Upper lobe of left lung (tissue), 6 donors: Measurements from ENCODE around the gene AEBP1. TPM values are rescaled to one million over a fixed set of nuclear protein-coding genes. Genes with fewer than 3 reads are reported as not detected.

Source experiments
- ATAC-seq, 2 donors: fragments of 200-7000 bp; cut with Tn5 transposase; one replicate each; pipeline ENCODE4 v1.9.1; 2022; ENCODE audit warnings: mild to moderate bottlenecking in 2 of 2, moderate library complexity in 2 of 2; ENCODE audit not compliant: low FRiP score in 2 of 2
- DNase-seq, 2 donors: peaks; one replicate each; pipeline ENCODE4 v3.0.0-alpha.2; 2019 to 2020
- H3K27ac ChIP-seq, 4 donors: fragments of 200-600 bp; sonication (generic); one replicate each; pipeline ENCODE4 v1.5.1; 2016 to 2019
- H3K27me3 ChIP-seq, 4 donors: fragments of 200-600 bp; sonication (generic); one replicate each; pipeline ENCODE4 v1.5.1; 2017 to 2019
- H3K36me3 ChIP-seq, 4 donors: fragments of 200-600 bp; sonication (generic); one replicate each; pipeline ENCODE4 v1.5.1; 2016 to 2019
- H3K4me1 ChIP-seq, 4 donors: fragments of 200-600 bp; sonication (generic); one replicate each; pipeline ENCODE4 v1.5.1; 2018 to 2019
- H3K4me3 ChIP-seq, 4 donors: fragments of 200-600 bp; sonication (generic); one replicate each; pipeline ENCODE4 v1.5.1; 2017 to 2019; ENCODE audit warnings: mild to moderate bottlenecking in 2 of 4, moderate library complexity in 1 of 4
- H3K9me3 ChIP-seq, 4 donors: fragments of 200-600 bp; sonication (generic); one replicate each; pipeline ENCODE4 v1.5.1; 2018 to 2019
- EP300 ChIP-seq, 4 donors: sonication (generic); formaldehyde crosslinking; IDR thresholded peaks; one replicate each; pipeline ENCODE4 v1.5.1; 2017; ENCODE audit warnings: antibody characterized with exemption in 4 of 4, control low read depth in 2 of 4
- POLR2A ChIP-seq, 4 donors: fragments of 450-650 bp; IDR thresholded peaks; one replicate each; pipeline ENCODE4 v1.5.1; 2016 to 2017; ENCODE audit warnings: antibody characterized with exemption in 4 of 4, mild to moderate bottlenecking in 2 of 4
- POLR2AphosphoS5 ChIP-seq, 2 donors: sonication (generic); formaldehyde crosslinking; IDR thresholded peaks; one replicate each; pipeline ENCODE4 v1.5.1; 2017; ENCODE audit warnings: antibody characterized with exemption in 2 of 2
- WGBS, 2 donors: methylation state at CpG; one replicate each; pipeline ENCODE4 v1.1.5; 2017 to 2018; 5-methylcytosine and 5-hydroxymethylcytosine counted together
- total RNA-seq, 6 donors: library from RNA; depleted of rRNA in 4 of 6; stranded (reverse); fragments of >200 nt in 4 of 6; gene quantifications; one replicate each; pipeline versions ENCODE4 v1.1.0 to v1.2.1, GENCODE V29; 2016 to 2021
- TF ChIP-seq, protein P1 (sequence below), 6 experiments: fragments of 450-650 bp in 4 of 6; fragments of 200-600 bp in 2 of 6; sonication (generic) in 2 of 6; IDR thresholded peaks; one replicate each; pipeline ENCODE4 v1.5.1; 2016 to 2019; ENCODE audit warnings: antibody characterized with exemption in 6 of 6
- donor health status: DM: no; HTN: no; CAD: no; lungs with moderate emphysema.
- donor health status: DM: no; HTN: yes; CAD: no; lungs with severe emphysema.

AEBP1 gene
- total RNA-seq, 6 donors from 2014 or later, result 34.1 to 241 (median 92.7) TPM

DNA sequence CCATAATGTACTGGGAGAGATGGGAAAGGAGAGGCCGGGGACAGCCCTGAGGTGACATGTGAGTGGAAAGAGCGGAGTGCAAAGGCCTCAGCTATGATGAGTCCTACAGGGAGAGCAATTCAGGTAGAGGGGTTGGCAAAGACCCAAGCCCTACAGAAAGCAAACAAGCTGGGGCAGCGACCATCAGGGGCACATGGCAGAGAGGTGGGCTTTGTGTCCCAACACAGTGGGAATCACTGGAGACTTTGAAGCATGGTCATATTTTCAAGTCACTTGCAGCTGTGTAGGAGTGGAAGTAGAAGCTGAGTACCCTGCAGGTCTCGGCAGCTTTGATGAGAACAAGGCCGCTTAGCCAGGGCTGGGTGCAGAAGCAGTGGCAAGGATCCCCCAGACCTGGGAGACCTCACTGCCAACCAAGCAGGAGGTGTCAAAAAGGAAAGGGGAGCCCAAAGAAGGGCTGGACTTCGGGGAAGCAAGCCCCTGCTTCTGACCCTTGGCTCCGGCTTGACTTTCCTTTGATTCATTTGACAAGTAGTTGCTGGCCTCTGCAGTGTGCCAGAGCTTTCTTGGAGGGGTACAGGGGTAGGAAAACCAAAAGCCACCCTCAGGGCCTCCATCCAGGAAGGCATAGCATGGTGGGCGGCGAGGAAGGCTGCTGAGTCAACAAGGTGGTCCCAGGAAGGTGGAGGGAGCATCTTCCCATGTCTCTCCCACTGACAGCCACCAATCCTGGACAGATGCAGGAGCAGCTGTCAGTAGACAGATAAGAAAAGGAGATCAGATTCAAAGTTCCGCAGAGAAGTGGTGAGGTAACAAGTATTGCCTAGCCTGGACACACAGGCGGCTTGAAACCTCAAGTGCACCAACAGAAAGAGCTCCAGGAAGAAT lies 36.8 kb upstream of the AEBP1 start:
- no peaks in the 10 kb centered on the region for H3K9me3 ChIP-seq
- H3K4me3 ChIP-seq, result no peak overlapping the region
- H3K36me3 ChIP-seq, result peaks cover 0 to 5% (median under 1%) of the 10 kb centered on the region in 4 donors
- H3K27ac ChIP-seq, result no peak overlapping the region
- WGBS, 2 donors, result 84 to 85% methylated on average over 11 of the region's 11 CpGs
- H3K27me3 ChIP-seq, result no peaks in the 10 kb centered on the region
- H3K4me1 ChIP-seq, result peaks cover 11 to 39% (median 26%) of the 10 kb centered on the region in 4 donors
- DNase-seq (peak in 1 of 2 donors; percentile 18), ATAC-seq (no peak)
- TF ChIP-seq POLR2AphosphoS5 (IDR thresholded peaks at IDR 0.05) (no peak), EP300 (IDR thresholded peaks at IDR 0.05) (no peak), POLR2A (IDR thresholded peaks at IDR 0.05) (no peak)
- TF ChIP-seq, protein P1, sequence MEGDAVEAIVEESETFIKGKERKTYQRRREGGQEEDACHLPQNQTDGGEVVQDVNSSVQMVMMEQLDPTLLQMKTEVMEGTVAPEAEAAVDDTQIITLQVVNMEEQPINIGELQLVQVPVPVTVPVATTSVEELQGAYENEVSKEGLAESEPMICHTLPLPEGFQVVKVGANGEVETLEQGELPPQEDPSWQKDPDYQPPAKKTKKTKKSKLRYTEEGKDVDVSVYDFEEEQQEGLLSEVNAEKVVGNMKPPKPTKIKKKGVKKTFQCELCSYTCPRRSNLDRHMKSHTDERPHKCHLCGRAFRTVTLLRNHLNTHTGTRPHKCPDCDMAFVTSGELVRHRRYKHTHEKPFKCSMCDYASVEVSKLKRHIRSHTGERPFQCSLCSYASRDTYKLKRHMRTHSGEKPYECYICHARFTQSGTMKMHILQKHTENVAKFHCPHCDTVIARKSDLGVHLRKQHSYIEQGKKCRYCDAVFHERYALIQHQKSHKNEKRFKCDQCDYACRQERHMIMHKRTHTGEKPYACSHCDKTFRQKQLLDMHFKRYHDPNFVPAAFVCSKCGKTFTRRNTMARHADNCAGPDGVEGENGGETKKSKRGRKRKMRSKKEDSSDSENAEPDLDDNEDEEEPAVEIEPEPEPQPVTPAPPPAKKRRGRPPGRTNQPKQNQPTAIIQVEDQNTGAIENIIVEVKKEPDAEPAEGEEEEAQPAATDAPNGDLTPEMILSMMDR (IDR thresholded peaks at IDR 0.05), result no peak

DNA sequence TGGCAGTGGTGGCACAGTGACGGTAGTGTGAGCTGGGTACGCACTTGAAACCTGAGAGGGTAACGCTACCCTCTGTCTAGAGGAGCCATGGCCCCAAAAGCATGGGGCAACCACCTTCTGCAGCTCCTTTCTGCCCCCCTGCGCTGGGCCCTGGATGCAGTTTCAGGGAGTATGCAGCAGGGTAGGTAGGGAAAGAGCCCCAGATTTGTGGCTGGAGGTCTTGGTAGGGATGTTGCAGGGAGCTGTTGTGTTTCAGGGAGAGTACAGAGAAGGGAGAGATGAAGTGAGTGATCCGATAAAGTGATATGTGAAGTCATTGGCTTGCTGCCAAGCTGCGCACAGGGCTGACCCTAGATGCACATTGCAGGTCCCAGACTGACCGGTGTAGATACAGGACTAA lies 36.1 kb upstream of the AEBP1 start:
- Histone ChIP-seq H3K9me3 (no peaks in the 10 kb centered on the region), H3K4me3 (no peak overlapping the region), H3K27me3 (no peaks in the 10 kb centered on the region), H3K36me3 (peaks cover 0 to 5% (median 2%) of the 10 kb centered on the region in 4 donors), H3K27ac (no peak overlapping the region), H3K4me1 (peaks cover 16 to 46% (median 31%) of the 10 kb centered on the region in 4 donors)
- no peak for ATAC-seq
- no peak for DNase-seq
- 60 to 62% methylated on average over 6 to 7 of the region's 7 CpGs for WGBS, 2 donors
- TF ChIP-seq POLR2AphosphoS5 (IDR thresholded peaks at IDR 0.05), result no peak
- TF ChIP-seq, protein P1 (IDR thresholded peaks at IDR 0.05), result no peak
- TF ChIP-seq EP300 (IDR thresholded peaks at IDR 0.05), result no peak
- TF ChIP-seq POLR2A (IDR thresholded peaks at IDR 0.05), result no peak

DNA sequence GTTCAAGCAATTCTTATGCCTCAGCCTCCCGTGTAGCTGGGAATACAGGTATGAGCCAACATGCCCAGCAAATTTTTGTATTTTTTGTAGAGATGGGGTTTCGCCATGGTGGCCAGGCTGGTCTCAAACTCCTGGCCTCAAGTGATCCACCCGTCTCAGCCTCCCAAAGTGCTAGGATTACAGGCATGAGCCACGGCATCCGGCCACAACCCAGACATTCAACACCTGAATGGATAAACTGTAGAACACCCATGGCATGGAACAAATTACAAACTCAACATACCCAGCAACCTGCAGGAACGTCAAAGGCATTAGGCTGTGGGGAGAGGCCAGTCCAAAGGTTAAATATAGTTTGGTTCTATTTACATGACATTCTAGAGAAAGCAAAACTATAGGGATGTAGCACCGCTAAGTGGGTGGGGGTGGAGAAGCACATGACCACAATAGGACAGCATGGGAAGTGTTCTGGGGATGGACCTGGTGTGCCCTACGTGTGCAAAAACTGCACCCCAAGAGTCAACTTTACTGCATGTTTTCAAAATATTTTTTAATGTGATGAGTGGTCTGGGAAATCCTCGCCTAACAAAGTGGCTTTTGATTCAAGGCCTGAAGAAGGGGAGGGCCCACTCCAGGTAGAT lies 32.3 kb upstream of the AEBP1 start:
- Histone ChIP-seq H3K36me3 (peaks cover 10 to 43% (median 23%) of the 10 kb centered on the region in 4 donors), H3K9me3 (no peaks in the 10 kb centered on the region), H3K4me3 (no peak overlapping the region), H3K27me3 (no peaks in the 10 kb centered on the region), H3K4me1 (peaks cover 8 to 36% (median 22%) of the 10 kb centered on the region in 4 donors), H3K27ac (peak overlapping the region in 2 of 4 donors; percentile 7 to 8)
- 81 to 82% methylated on average over 9 of the region's 9 CpGs for WGBS, 2 donors
- ATAC-seq (no peak), DNase-seq (no peak)
- TF ChIP-seq, protein P1 (IDR thresholded peaks at IDR 0.05), result no peak
- no peak for TF ChIP-seq POLR2A (IDR thresholded peaks at IDR 0.05)
- TF ChIP-seq POLR2AphosphoS5 (IDR thresholded peaks at IDR 0.05), result no peak
- TF ChIP-seq EP300 (IDR thresholded peaks at IDR 0.05), result no peak

DNA sequence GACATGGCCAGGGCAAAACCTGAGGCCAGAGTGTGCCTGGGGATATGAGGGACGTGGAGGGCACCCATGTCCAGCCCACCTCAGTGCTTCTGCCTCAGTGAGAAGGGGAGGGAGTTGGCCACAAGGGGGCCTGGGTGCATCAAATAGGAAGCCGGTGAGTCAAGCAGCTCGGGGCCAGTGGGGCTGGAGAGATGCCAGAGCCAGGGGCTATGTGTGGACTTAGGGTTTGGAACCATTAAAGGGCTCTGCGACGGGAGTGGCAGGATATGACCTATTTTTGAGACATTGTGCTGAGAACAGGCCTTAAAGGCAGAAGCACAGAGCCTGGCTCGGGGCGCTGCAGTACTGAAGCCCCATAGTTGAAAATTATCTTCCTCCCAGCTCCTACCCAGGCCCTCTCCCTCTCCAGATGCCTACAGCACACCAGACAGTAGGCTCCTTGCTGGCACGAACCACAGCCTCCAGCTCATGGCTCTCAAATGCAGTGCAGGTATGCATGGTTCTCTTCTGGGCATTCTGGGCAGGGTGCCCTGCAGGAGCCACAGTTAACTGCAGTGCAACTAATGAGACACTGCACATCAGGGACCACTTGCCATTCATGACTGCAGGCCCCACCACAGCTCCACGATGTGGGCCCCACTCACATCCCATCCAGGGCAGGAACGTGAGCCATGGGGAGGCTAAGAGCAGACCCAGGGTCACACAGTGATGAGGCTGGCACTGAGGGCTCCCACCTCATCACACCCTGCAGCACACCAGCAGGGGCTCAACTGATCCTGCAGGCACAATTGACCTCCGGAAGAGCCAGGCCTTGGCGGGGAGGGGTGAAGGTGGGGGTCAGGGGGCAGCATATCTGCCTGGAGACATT lies 31.5 kb upstream of the AEBP1 start:
- Histone ChIP-seq H3K27me3 (no peaks in the 10 kb centered on the region), H3K4me3 (no peak overlapping the region), H3K27ac (peak overlapping the region in 3 of 4 donors; percentile 87 to 90 (median 89)), H3K36me3 (peaks cover 10 to 50% (median 31%) of the 10 kb centered on the region in 4 donors), H3K9me3 (no peaks in the 10 kb centered on the region), H3K4me1 (peaks cover 8 to 36% (median 22%) of the 10 kb centered on the region in 4 donors)
- DNase-seq (peak in 1 of 2 donors; percentile 60), ATAC-seq (peak; percentile 44 to 72)
- 48 to 71% methylated on average over 7 to 12 of the region's 12 CpGs for WGBS, 2 donors
- TF ChIP-seq, protein P1 (IDR thresholded peaks at IDR 0.05), result peak; percentile 39 to 62 (median 50)
- no peak for TF ChIP-seq POLR2A (IDR thresholded peaks at IDR 0.05)
- peak in 1 of 2 donors; percentile 7 for TF ChIP-seq POLR2AphosphoS5 (IDR thresholded peaks at IDR 0.05)
- TF ChIP-seq EP300 (IDR thresholded peaks at IDR 0.05), result no peak
